Activated effector memory CD4-positive, alpha-beta T cell treated with Interleukin-2 at 50 U/mL for 16 hours (primary cell): Measurements from ENCODE around the gene PCDHB10.
"Not testable (repeated sequence)": the region's sequence is repeated elsewhere in the genome, so short reads cannot be mapped to it uniquely, and the experiment has no call there.

Experiments
- DNase-seq: peaks from one replicate; pipeline ENCODE4 v3.0.0-alpha.2; 2020

Gene PCDHB10

GRCh38 chr5:141192110-141192725 is at the start of gene PCDHB10:
Gene PCDHB10 (plus strand): TSS chr5:141192353. CDS start chr5:141192553, 200 bp downstream.
- DNase-seq, result no peak

DNA sequence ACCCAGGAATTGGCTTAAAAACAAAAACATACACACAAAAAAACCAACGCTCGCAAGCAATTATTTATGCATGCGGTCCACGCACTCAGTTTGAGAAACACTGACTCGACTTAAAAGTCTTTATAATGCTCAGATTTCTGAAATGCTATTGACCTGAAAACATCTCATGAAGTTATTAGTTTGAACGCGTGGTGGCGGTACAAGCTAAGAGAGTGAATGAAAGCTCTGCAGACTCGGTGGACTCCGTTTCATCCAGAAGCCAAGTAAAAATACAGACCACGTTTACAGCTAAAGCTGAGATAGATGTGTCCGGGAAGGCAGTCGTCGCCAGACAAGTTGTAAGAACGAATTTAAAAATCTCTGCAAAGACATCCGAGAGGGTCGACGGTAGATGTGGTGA is 42.3 kb upstream of the PCDHB10 start, which contains the start of gene PCDHB6:
Gene PCDHB6, plus strand, starts transcription at position 246 of the 400 bp plus-strand sequence. CDS start 201 bp downstream, outside the sequence.
- no peak for DNase-seq

DNA sequence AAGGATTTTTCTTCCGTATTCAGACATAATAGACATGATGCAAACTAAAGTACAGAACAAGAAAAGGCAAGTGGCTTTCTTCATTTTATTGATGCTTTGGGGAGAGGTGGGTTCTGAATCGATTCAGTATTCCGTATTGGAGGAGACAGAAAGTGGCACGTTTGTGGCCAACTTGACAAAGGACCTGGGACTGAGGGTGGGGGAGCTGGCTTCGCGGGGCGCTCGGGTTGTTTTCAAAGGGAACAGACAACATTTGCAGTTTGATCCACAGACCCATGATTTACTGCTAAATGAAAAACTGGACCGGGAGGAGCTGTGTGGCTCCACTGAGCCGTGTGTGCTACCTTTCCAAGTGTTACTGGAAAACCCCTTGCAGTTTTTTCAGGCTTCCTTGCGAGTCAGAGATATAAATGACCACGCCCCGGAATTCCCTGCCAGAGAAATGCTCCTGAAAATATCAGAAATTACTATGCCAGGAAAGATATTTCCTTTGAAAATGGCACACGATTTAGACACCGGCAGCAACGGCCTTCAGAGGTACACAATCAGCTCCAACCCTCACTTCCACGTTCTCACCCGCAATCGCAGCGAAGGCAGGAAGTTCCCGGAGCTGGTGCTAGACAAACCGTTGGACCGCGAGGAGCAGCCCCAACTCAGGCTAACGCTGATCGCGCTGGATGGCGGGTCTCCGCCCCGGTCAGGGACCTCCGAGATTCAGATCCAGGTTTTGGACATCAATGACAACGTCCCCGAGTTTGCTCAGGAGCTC is 41.7 kb upstream of the PCDHB10 start:
- no peak for DNase-seq

DNA sequence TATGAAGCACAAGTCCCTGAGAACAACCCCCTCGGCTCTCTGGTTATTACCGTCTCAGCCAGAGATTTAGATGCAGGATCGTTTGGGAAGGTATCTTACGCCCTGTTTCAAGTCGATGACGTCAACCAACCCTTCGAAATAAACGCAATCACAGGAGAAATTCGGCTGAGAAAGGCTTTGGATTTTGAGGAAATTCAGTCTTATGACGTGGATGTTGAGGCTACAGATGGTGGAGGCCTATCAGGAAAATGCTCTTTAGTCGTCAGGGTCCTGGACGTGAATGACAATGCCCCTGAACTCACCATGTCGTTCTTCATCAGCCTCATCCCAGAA is 41.2 kb upstream of the PCDHB10 start:
- no peak for DNase-seq

GRCh38 chr5:141151632-141152031 is 40.5 kb upstream of the PCDHB10 start:
- not testable (repeated sequence) for DNase-seq

- not testable (repeated sequence) for DNase-seq
Observed at GRCh38 chr5:141152096-141152495, 40.1 kb upstream of the PCDHB10 start.

- no peak for DNase-seq
Observed at GRCh38 chr5:141155540-141156374, 36.4 kb upstream of the PCDHB10 start.

DNA sequence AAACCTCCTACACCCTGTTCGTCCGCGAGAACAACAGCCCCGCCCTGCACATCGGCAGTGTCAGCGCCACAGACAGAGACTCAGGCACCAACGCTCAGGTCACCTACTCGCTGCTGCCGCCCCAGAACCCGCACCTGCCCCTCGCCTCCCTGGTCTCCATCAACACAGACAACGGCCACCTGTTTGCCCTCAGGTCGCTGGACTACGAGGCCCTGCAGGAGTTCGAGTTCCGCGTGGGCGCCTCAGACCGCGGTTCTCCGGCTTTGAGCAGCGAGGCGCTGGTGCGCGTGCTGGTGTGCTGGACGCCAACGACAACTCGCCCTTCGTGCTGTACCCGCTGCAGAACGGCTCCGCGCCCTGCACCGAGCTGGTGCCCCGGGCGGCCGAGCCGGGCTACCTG is 34.8 kb upstream of the PCDHB10 start:
- not testable (repeated sequence) for DNase-seq

DNA sequence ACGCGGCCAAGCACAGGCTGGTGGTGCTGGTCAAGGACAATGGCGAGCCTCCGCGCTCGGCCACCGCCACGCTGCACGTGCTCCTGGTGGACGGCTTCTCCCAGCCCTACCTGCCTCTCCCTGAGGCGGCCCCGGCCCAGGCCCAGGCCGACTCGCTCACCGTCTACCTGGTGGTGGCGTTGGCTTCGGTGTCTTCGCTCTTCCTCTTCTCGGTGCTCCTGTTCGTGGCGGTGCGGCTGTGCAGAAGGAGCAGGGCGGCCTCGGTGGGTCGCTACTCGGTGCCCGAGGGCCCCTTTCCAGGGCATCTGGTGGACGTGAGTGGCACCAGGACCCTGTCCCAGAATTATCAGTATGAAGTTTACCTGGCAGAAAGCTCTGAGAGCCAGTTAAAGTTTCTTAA is 34.3 kb upstream of the PCDHB10 start:
- not testable (repeated sequence) for DNase-seq

GRCh38 chr5:141172381-141173204 is 19.6 kb upstream of the PCDHB10 start, which contains the start of gene PCDHB7:
Gene PCDHB7 (plus strand): TSS chr5:141172644. CDS start chr5:141172836, 192 bp downstream.
- DNase-seq, result no peak

GRCh38 chr5:141174291-141175104 is 17.7 kb upstream of the PCDHB10 start:
- not testable (repeated sequence) for DNase-seq

DNA sequence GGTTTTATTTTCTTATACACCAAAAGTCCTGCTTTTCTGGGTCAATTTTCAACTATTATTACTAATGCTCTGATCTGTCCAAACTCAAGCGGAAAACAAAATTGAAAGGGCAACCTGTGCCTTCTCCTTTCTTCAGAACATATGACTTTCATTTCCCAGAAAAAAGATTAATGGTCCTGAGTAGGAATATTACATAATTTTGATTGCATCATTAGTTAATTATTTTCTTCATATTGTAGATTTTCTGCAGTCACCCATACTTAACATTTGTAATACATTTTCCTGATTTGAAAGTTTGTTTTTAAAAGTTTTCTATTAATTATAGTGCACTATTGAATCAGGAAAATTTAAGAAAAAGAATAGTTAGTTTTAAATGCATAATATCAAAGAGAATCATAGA is 16.2 kb upstream of the PCDHB10 start:
- no peak for DNase-seq

GRCh38 chr5:141177577-141178191 is 14.5 kb upstream of the PCDHB10 start, which contains the start of gene PCDHB8:
Gene PCDHB8 (plus strand): TSS chr5:141177790. CDS start chr5:141178035, 245 bp downstream.
- DNase-seq, result not testable (repeated sequence)

- not testable (repeated sequence) for DNase-seq
Observed at GRCh38 chr5:141179371-141179770, 12.8 kb upstream of the PCDHB10 start.

DNA sequence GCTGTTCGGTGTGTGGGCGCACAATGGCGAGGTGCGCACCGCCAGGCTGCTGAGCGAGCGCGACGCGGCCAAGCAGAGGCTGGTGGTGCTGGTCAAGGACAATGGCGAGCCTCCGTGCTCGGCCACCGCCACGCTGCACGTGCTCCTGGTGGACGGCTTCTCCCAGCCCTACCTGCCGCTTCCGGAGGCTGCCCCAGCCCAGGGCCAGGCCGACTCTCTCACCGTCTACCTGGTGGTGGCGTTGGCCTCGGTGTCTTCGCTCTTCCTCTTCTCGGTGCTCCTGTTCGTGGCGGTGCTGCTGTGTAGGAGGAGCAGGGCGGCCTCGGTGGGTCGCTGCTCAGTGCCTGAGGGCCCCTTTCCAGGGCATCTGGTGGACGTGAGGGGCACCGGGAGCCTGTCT is 12.3 kb upstream of the PCDHB10 start:
- not testable (repeated sequence) for DNase-seq

DNA sequence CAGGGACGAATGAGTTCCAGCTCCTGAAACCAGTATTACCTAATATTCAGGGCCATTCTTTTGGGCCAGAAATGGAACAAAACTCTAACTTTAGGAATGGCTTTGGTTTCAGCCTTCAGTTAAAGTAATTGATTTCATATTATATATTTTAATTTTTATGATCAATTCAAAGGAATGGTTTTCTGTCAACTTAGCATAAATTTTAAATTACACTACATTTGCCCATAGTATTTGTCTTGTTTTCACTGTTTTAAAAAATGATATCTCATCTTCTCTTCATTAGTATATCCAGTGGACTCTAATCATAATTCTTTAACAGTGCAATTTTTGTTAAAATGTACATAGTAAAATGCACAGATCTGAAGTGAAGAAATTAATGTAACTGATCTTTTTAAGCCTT is 11.8 kb upstream of the PCDHB10 start:
- no peak for DNase-seq

DNA sequence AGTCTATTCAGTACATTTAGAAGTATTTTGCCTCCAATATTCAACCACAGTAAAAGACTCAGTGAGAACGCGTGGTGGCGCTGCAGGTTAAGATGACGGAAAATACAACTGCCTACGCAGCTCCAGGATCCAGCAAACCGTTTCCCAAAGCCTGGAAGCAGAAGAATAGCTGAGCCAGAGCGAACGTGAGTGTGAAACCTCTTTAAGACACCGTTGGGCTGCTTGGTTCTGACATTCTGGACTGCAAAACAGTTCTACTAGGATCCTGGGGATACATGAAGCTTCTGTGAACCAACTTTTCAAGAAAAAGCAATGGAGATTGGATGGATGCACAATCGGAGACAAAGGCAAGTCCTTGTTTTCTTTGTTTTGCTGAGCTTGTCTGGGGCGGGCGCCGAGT is 9.9 kb upstream of the PCDHB10 start, which contains the start of gene PCDHB16:
Gene PCDHB16, plus strand, starts transcription at position 140 of the 400 bp plus-strand sequence. Its CDS starts 173 bp downstream, at position 313.
- DNase-seq, result no peak

DNA sequence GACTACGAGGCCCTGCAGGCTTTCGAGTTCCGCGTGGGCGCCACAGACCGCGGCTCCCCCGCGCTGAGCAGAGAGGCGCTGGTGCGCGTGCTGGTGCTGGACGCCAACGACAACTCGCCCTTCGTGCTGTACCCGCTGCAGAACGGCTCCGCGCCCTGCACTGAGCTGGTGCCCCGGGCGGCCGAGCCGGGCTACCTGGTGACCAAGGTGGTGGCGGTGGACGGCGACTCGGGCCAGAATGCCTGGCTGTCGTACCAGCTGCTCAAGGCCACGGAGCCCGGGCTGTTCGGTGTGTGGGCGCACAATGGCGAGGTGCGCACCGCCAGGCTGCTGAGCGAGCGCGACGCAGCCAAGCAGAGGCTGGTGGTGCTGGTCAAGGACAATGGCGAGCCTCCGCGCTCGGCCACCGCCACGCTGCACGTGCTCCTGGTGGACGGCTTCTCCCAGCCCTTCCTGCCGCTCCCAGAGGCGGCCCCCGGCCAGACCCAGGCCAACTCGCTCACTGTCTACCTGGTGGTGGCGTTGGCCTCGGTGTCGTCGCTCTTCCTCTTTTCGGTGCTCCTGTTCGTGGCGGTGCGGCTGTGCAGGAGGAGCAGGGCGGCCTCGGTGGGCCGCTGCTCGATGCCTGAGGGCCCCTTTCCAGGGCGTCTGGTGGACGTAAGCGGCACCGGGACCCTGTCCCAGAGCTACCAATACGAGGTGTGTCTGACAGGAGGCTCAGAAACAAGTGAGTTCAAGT is 7.9 kb upstream of the PCDHB10 start:
- not testable (repeated sequence) for DNase-seq

DNA sequence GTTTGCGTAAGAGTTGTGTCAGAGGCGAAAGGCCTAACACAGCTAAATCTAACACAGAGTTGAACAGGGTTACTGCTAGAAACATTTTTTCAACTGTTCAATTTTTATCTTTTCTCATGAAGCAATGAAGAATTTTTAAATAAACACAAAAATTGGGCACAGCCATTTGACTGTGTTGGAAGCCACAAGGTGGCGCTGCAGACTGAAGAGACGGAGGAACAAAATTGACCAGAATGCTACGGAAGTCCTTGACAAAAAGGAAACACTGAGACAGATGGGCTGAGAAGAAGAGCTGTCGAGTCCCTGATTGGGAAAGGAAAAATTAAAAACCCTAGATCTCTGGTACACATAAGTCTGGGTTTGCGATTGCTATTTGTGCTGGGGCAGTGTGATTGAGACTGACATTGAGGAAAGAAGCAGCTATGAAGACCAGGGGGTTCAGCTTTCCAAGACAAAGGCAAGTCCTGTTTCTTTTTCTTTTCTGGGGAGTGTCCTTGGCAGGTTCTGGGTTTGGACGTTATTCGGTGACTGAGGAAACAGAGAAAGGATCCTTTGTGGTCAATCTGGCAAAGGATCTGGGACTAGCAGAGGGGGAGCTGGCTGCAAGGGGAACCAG is 5.1 kb upstream of the PCDHB10 start, which contains the start of gene PCDHB9:
Gene PCDHB9, plus strand, starts transcription at position 265 of the 616 bp plus-strand sequence. Its CDS starts 158 bp downstream, at position 423.
- DNase-seq, result no peak
